DMS79 treated with DMSO at 0.1 percent for 48 hours (cell line): ENCODE data around the gene PKN2.

ENCODE experiments used
- DNase-seq: peaks from one replicate; lab custom pipeline; 2025; lab: John Stamatoyannopoulos, UW

PKN2 gene

GRCh38 chr1:88735382-88735781 lies 51.3 kb downstream of the PKN2 start:
- no peak for DNase-seq

GRCh38 chr1:88735909-88736308 lies 51.8 kb downstream of the PKN2 start:
- DNase-seq: no peak

GRCh38 chr1:88736633-88737248 lies 52.7 kb downstream of the PKN2 start:
- no peak for DNase-seq

GRCh38 chr1:88737338-88737927 lies 53.4 kb downstream of the PKN2 start:
- DNase-seq: no peak

- DNase-seq: no peak
These were observed 56.7 kb downstream of the PKN2 start for GRCh38 chr1:88740784-88741183.

- DNase-seq: no peak
These were observed 57.3 kb downstream of the PKN2 start for GRCh38 chr1:88741413-88741812.

GRCh38 chr1:88742531-88742930 lies 58.5 kb downstream of the PKN2 start:
- no peak for DNase-seq

- DNase-seq: no peak
These were observed 60.1 kb downstream of the PKN2 start for GRCh38 chr1:88744142-88744541.

GRCh38 chr1:88746916-88747315 lies 62.8 kb downstream of the PKN2 start:
- DNase-seq: no peak

GRCh38 chr1:88751714-88752113 lies 67.6 kb downstream of the PKN2 start:
- no peak for DNase-seq

- no peak for DNase-seq
These were observed 69.4 kb downstream of the PKN2 start for GRCh38 chr1:88753506-88753905.

GRCh38 chr1:88763649-88764406 lies 79.8 kb downstream of the PKN2 start:
- DNase-seq: no peak

- DNase-seq: no peak
These were observed 84.1 kb downstream of the PKN2 start for GRCh38 chr1:88768187-88768586.

- no peak for DNase-seq
These were observed 84.7 kb downstream of the PKN2 start for GRCh38 chr1:88768816-88769215.

- DNase-seq: no peak
These were observed 89.6 kb downstream of the PKN2 start for GRCh38 chr1:88773540-88774150.

GRCh38 chr1:88774151-88774556 lies 90.1 kb downstream of the PKN2 start:
- no peak for DNase-seq

- DNase-seq: no peak
These were observed 93.6 kb downstream of the PKN2 start for GRCh38 chr1:88777604-88778149.

- DNase-seq: no peak
These were observed 95.8 kb downstream of the PKN2 start for GRCh38 chr1:88779880-88780279.

- DNase-seq: no peak
These were observed 96.4 kb downstream of the PKN2 start for GRCh38 chr1:88780485-88780884.

- no peak for DNase-seq
These were observed 99.1 kb downstream of the PKN2 start for GRCh38 chr1:88783145-88783544.

- DNase-seq: no peak
These were observed 100.5 kb downstream of the PKN2 start for GRCh38 chr1:88784551-88784950.

- DNase-seq: no peak
These were observed 103.2 kb downstream of the PKN2 start for GRCh38 chr1:88787023-88787903.
